ENCODE data around the gene MYBPC3. TPM values are rescaled to one million over a fixed set of nuclear protein-coding genes. Genes with fewer than 3 reads are reported as not detected.
"Not testable (repeated sequence)": the region's sequence is repeated elsewhere in the genome, so short reads cannot be mapped to it uniquely, and the experiment has no call there.

Gene MYBPC3
- total and polyA plus RNA-seq, 11 donors = 425 to 3,074 (median 1,842) TPM

- TF ChIP-seq POLR2A (IDR thresholded peaks at IDR 0.05) (no peak), CTCF (IDR thresholded peaks at IDR 0.05) (no peak)
- H3K9me3 ChIP-seq = no peaks in the 10 kb centered on the region
- no peak for ATAC-seq
- no peak for DNase-seq
- H3K27me3 ChIP-seq = no peaks in the 10 kb centered on the region
- H3K36me3 ChIP-seq = peaks cover 0 to 96% (median 74%) of the 10 kb centered on the region in 9 donors
- WGBS, 4 donors = 83 to 85% (median 84%) methylated on average over 5 of the region's 5 CpGs
- H3K4me1 ChIP-seq = peaks cover 0 to 3% (median 0%) of the 10 kb centered on the region in 12 donors
- no peak overlapping the region for H3K27ac ChIP-seq
- no peak overlapping the region for H3K4me3 ChIP-seq
- intact Hi-C loops (cut with DNase I) = loop anchor here in 1 of 10 donors (5.0 kb wide), 1 partner anchor 45 kb away; the partner anchor contains the start of gene MADD
Observed at GRCh38 chr11:47317064-47317828, 35.3 kb downstream of the MYBPC3 start.

- H3K36me3 ChIP-seq = peaks cover 0 to 96% (median 81%) of the 10 kb centered on the region in 9 donors
- H3K4me1 ChIP-seq, ATAC-seq, H3K9me3 ChIP-seq, H3K27ac ChIP-seq, H3K27me3 ChIP-seq, DNase-seq, H3K4me3 ChIP-seq: not testable (repeated sequence)
- intact Hi-C loops (cut with DNase I) = loop anchor here in 1 of 10 donors (5.0 kb wide), 1 partner anchor 44 kb away; the partner anchor contains the start of gene MADD
- 81 to 89% (median 87%) methylated on average over 8 of the region's 8 CpGs for WGBS, 4 donors
Observed at GRCh38 chr11:47316501-47316900, 36.0 kb downstream of the MYBPC3 start.

- TF ChIP-seq CTCF (IDR thresholded peaks at IDR 0.05) (no peak), POLR2A (IDR thresholded peaks at IDR 0.05) (no peak)
- H3K27me3 ChIP-seq = no peaks in the 10 kb centered on the region
- no peak overlapping the region for H3K27ac ChIP-seq
- intact Hi-C loops (cut with DNase I) = loop anchor here in 1 of 10 donors (5.0 kb wide), 1 partner anchor 43 kb away; the partner anchor contains the start of gene MADD
- ATAC-seq (no peak), DNase-seq (no peak)
- H3K9me3 ChIP-seq = no peaks in the 10 kb centered on the region
- no peak overlapping the region for H3K4me3 ChIP-seq
- peaks cover 0 to 100% (median 97%) of the 10 kb centered on the region in 9 donors for H3K36me3 ChIP-seq
- 77 to 84% (median 82%) methylated on average over 5 of the region's 5 CpGs for WGBS, 4 donors
- peaks cover 0 to 3% (median 0%) of the 10 kb centered on the region in 12 donors for H3K4me1 ChIP-seq
Observed at GRCh38 chr11:47314992-47315391, 37.5 kb downstream of the MYBPC3 start.

- peaks cover 0 to 6% (median 0%) of the 10 kb centered on the region in 12 donors for H3K9me3 ChIP-seq
- H3K36me3 ChIP-seq = peaks cover 0 to 99% (median 97%) of the 10 kb centered on the region in 9 donors
- no peak overlapping the region for H3K4me3 ChIP-seq
- ATAC-seq (no peak), DNase-seq (no peak)
- H3K4me1 ChIP-seq = peaks cover 0 to 32% (median 15%) of the 10 kb centered on the region in 12 donors
- peak overlapping the region in 1 of 12 donors; percentile 20 for H3K27ac ChIP-seq
- TF ChIP-seq POLR2A (IDR thresholded peaks at IDR 0.05) (no peak), CTCF (IDR thresholded peaks at IDR 0.05) (no peak)
- H3K27me3 ChIP-seq = no peaks in the 10 kb centered on the region
- 79 to 91% (median 87%) methylated on average over 6 of the region's 6 CpGs for WGBS, 4 donors
- intact Hi-C loops (cut with DNase I) = no loop called here
Observed at GRCh38 chr11:47308050-47308823, 44.3 kb downstream of the MYBPC3 start.
